HUES6 (cell line): ENCODE measurements around the gene MUC7.
"Not testable (repeated sequence)": the region's sequence is repeated elsewhere in the genome, so short reads cannot be mapped to it uniquely, and the experiment has no call there.

Experiments
- H3K27ac ChIP-seq: 2 replicates; pipeline ENCODE4 v1.7.0; 2013; ENCODE audit warnings: low read depth, mild to moderate bottlenecking, low read length, inconsistent platforms
- H3K27me3 ChIP-seq: 2 replicates; pipeline ENCODE4 v1.6.1; 2013; ENCODE audit warnings: low read length; ENCODE audit not compliant: control insufficient read depth, insufficient read depth
- H3K36me3 ChIP-seq: 2 replicates; pipeline ENCODE4 v1.6.1; 2013; ENCODE audit warnings: low read length; ENCODE audit not compliant: control insufficient read depth, insufficient read depth
- H3K4me1 ChIP-seq: 2 replicates; pipeline ENCODE4 v1.6.1; 2013; ENCODE audit warnings: low read length; ENCODE audit not compliant: control insufficient read depth, insufficient read depth
- H3K4me3 ChIP-seq: 2 replicates; pipeline ENCODE4 v1.5.1; 2013; ENCODE audit warnings: low read depth, low read length
- H3K9ac ChIP-seq: one replicate; pipeline ENCODE4 v1.6.1; 2013; ENCODE audit warnings: mild to moderate bottlenecking, low read length
- H3K9me3 ChIP-seq: 2 replicates; pipeline ENCODE4 v1.6.1; 2013; ENCODE audit warnings: low read depth, low read length; ENCODE audit not compliant: control insufficient read depth, insufficient read depth

Gene MUC7

GRCh38 chr4:70501838-70502237 lies 29.8 kb downstream of the MUC7 start:
- not testable (repeated sequence) for H3K36me3 ChIP-seq, H3K4me3 ChIP-seq, H3K9ac ChIP-seq, H3K27ac ChIP-seq, H3K27me3 ChIP-seq, H3K9me3 ChIP-seq, H3K4me1 ChIP-seq

- Histone ChIP-seq H3K36me3 (no peaks in the 10 kb centered on the region), H3K27me3 (peaks cover 23% of the 10 kb centered on the region; the same call in 1 of the 2 replicates), H3K27ac (no peak overlapping the region), H3K9me3 (no peaks in the 10 kb centered on the region), H3K4me3 (no peak overlapping the region), H3K9ac (no peak overlapping the region), H3K4me1 (no peaks in the 10 kb centered on the region)
Measured at GRCh38 chr4:70504733-70505132, 32.7 kb downstream of the MUC7 start.

- H3K9me3 ChIP-seq = no peaks in the 10 kb centered on the region
Measured at GRCh38 chr4:70505151-70505748, 33.3 kb downstream of the MUC7 start.

GRCh38 chr4:70508801-70509200 lies 36.8 kb downstream of the MUC7 start:
- Histone ChIP-seq H3K9me3 (no peaks in the 10 kb centered on the region), H3K4me1 (no peaks in the 10 kb centered on the region), H3K36me3 (no peaks in the 10 kb centered on the region), H3K9ac (no peak overlapping the region), H3K27ac (no peak overlapping the region), H3K4me3 (no peak overlapping the region), H3K27me3 (peaks cover 23% of the 10 kb centered on the region; the same call in 1 of the 2 replicates)

More at GRCh38 chr4:70505151-70505748, 33.3 kb downstream of the MUC7 start:
- H3K9ac ChIP-seq = no peak overlapping the region
- H3K4me3 ChIP-seq = no peak overlapping the region
- no peaks in the 10 kb centered on the region for H3K4me1 ChIP-seq
- no peak overlapping the region for H3K27ac ChIP-seq
- no peaks in the 10 kb centered on the region for H3K36me3 ChIP-seq
- H3K27me3 ChIP-seq = peaks cover 23% of the 10 kb centered on the region; the same call in 1 of the 2 replicates

- Histone ChIP-seq H3K9ac (no peak overlapping the region), H3K36me3 (no peaks in the 10 kb centered on the region), H3K4me1 (no peaks in the 10 kb centered on the region), H3K27ac (no peak overlapping the region), H3K27me3 (peaks cover 23% of the 10 kb centered on the region; the same call in 1 of the 2 replicates), H3K9me3 (no peaks in the 10 kb centered on the region), H3K4me3 (no peak overlapping the region)
Measured at GRCh38 chr4:70511365-70511764, 39.4 kb downstream of the MUC7 start.

- no peak overlapping the region for H3K9ac ChIP-seq
- H3K27me3 ChIP-seq = no peaks in the 10 kb centered on the region
Measured at GRCh38 chr4:70515367-70516250, 43.6 kb downstream of the MUC7 start.

GRCh38 chr4:70518269-70518668 lies 46.3 kb downstream of the MUC7 start, which contains the start of gene AMTN:
TSS of gene AMTN (plus strand) at chr4:70518569. CDS start at chr4:70518778, 209 bp downstream.
- Histone ChIP-seq H3K9me3 (no peaks in the 10 kb centered on the region), H3K27me3 (no peaks in the 10 kb centered on the region), H3K9ac (no peak within 1 kb of the TSS), H3K36me3 (no peaks in the 10 kb centered on the region), H3K4me3 (no peak within 1 kb of the TSS), H3K4me1 (no peaks in the 10 kb centered on the region), H3K27ac (no peak within 1 kb of the TSS)

More at GRCh38 chr4:70515367-70516250, 43.6 kb downstream of the MUC7 start:
- Histone ChIP-seq H3K4me1 (no peaks in the 10 kb centered on the region), H3K36me3 (no peaks in the 10 kb centered on the region), H3K4me3 (no peak overlapping the region), H3K9me3 (no peaks in the 10 kb centered on the region), H3K27ac (no peak overlapping the region)

GRCh38 chr4:70518716-70519115 lies 46.7 kb downstream of the MUC7 start:
- Histone ChIP-seq H3K36me3 (no peaks in the 10 kb centered on the region), H3K4me3 (no peak overlapping the region), H3K9ac (no peak overlapping the region), H3K27ac (no peak overlapping the region), H3K9me3 (no peaks in the 10 kb centered on the region), H3K27me3 (no peaks in the 10 kb centered on the region), H3K4me1 (no peaks in the 10 kb centered on the region)

- no peak overlapping the region for H3K4me3 ChIP-seq
- H3K9me3 ChIP-seq = no peaks in the 10 kb centered on the region
- H3K27ac ChIP-seq = no peak overlapping the region
- H3K27me3 ChIP-seq = no peaks in the 10 kb centered on the region
- H3K9ac ChIP-seq = no peak overlapping the region
- no peaks in the 10 kb centered on the region for H3K4me1 ChIP-seq
- no peaks in the 10 kb centered on the region for H3K36me3 ChIP-seq
Measured at GRCh38 chr4:70522626-70523025, 50.6 kb downstream of the MUC7 start.

GRCh38 chr4:70530997-70531396 lies 59.0 kb downstream of the MUC7 start:
- Histone ChIP-seq H3K4me1 (no peaks in the 10 kb centered on the region), H3K27ac (no peak overlapping the region), H3K9ac (no peak overlapping the region), H3K4me3 (no peak overlapping the region), H3K36me3 (no peaks in the 10 kb centered on the region), H3K27me3 (no peaks in the 10 kb centered on the region), H3K9me3 (no peaks in the 10 kb centered on the region)

- Histone ChIP-seq H3K4me1 (no peaks in the 10 kb centered on the region), H3K27ac (no peak overlapping the region)
Measured at GRCh38 chr4:70531981-70532380, 60.0 kb downstream of the MUC7 start.

More at GRCh38 chr4:70531981-70532380, 60.0 kb downstream of the MUC7 start:
- no peaks in the 10 kb centered on the region for H3K36me3 ChIP-seq
- H3K9ac ChIP-seq = no peak overlapping the region
- H3K9me3 ChIP-seq = no peaks in the 10 kb centered on the region
- no peak overlapping the region for H3K4me3 ChIP-seq
- no peaks in the 10 kb centered on the region for H3K27me3 ChIP-seq
